Heart right ventricle (tissue), 16 donors: Measurements from ENCODE around the gene EHMT1. TPM values are rescaled to one million over a fixed set of nuclear protein-coding genes. Genes with fewer than 3 reads are reported as not detected.
A peak's percentile ranks its signal among the peaks of the same experiment; 100 is the strongest.

Experiments
- ATAC-seq, 8 donors: fragments of 200-7000 bp; cut with Tn5 transposase; one replicate each; pipeline ENCODE4 v1.9.1; 2020; ENCODE audit warnings: mild to moderate bottlenecking in 8 of 8, moderate library complexity in 8 of 8, moderate number of reproducible peaks in 1 of 8
- DNase-seq, 2 donors: peaks; one replicate each; pipeline ENCODE4 v3.0.0-alpha.2; 2020
- H3K27ac ChIP-seq, 10 donors: fragments of 200-600 bp; sonication (generic) in 2 of 10; one replicate each; pipeline versions ENCODE4 v1.5.0 to v1.8.0; 2020 to 2022; ENCODE audit warnings: mild to moderate bottlenecking in 3 of 10
- H3K27me3 ChIP-seq, 7 donors: fragments of 200-600 bp; one replicate each; pipeline ENCODE4 v1.8.0; 2021 to 2022; ENCODE audit warnings: mild to moderate bottlenecking in 2 of 7
- H3K36me3 ChIP-seq, 9 donors: fragments of 200-600 bp; sonication (generic) in 1 of 9; one replicate each; pipeline versions ENCODE4 v1.5.0 to v1.8.0; 2020 to 2022; ENCODE audit warnings: mild to moderate bottlenecking in 2 of 9
- H3K4me1 ChIP-seq, 9 donors: fragments of 200-600 bp; sonication (generic) in 1 of 9; one replicate each; pipeline versions ENCODE4 v1.5.0 to v1.8.0; 2020 to 2022; ENCODE audit warnings: mild to moderate bottlenecking in 4 of 9
- H3K4me3 ChIP-seq, 10 donors: fragments of 200-600 bp; sonication (generic) in 2 of 10; one replicate each; pipeline versions ENCODE4 v1.5.0 to v1.8.0; 2020 to 2022; ENCODE audit warnings: mild to moderate bottlenecking in 7 of 10, moderate library complexity in 2 of 10
- H3K9me3 ChIP-seq, 11 donors: fragments of 200-600 bp in 10 of 11; sonication (generic) in 2 of 11; one replicate each; pipeline versions ENCODE4 v1.5.0 to v1.8.0; 2013 to 2022; ENCODE audit warnings: mild to moderate bottlenecking in 2 of 11, control low read depth in 1 of 11, moderate library complexity in 1 of 11
- WGBS, 2 donors: extraction: QIAGEN DNeasy Blood & Tissue Kit; methylation state at CpG; one replicate each; pipeline ENCODE4 v1.1.7; 2013; ENCODE audit warnings: inconsistent platforms in 1 of 2; 5-methylcytosine and 5-hydroxymethylcytosine counted together
- intact Hi-C, 10 donors: fragments of 100-400 bp; cut with DNase I; formaldehyde crosslinking; loops; one replicate each; pipeline versions ENCODE4 v1.11.1 to v1.14.2; 2022
- polyA plus RNA-seq, 2 donors: library from polyadenylated mRNA; stranded (reverse); fragments of 200-250 nt; gene quantifications; one replicate each; pipeline ENCODE4 v1.2.3, GENCODE V29; 2013
- total RNA-seq, 10 donors: library from RNA; stranded (reverse); fragmentation: NEBNext Ultra II Directional in 3 of 10; extraction: Animal tissue kit (Norgen Biotek cat#: 25700) in 3 of 10; gene quantifications; one replicate each; pipeline versions ENCODE4 v1.2.1 to v1.2.4, GENCODE V29; 2021 to 2023
- TF ChIP-seq, protein P1 (sequence below), 9 donors: fragments of 200-600 bp; sonication (generic) in 2 of 9; IDR thresholded peaks; one replicate each; pipeline versions ENCODE4 v1.5.0 to v1.8.0; 2021 to 2022; ENCODE audit warnings: antibody characterized with exemption in 9 of 9, mild to moderate bottlenecking in 5 of 9, moderate library complexity in 1 of 9
- donor health status: Arrhythmogenic right ventricular cardiomyopathy.
- donor health status: ischemic (EF 13 %, LVEDD 7.1; RV severe dilation, severe dysfunction).
- donor health status: healthy with polysubstance abuse.
- donor health status: DM: no; HTN: yes; CAD: no.
- donor health status: DM: no; HTN: no; CAD: no.
- donor health status: ischemic (EF 25% LVEDD 6.9; RV normal size, moderate dysfunction).
- donor health status: ischemic (EF 25% LVEDD 5.7; RV mildly dilated, moderate dysfunction).
- donor health status: healthy.
- donor health status: DM: yes; HTN: yes; CAD: no.
- donor health status: Ischemic cardiomyopathy.
- donor health status: ischemic (EF 35%, LVEDD 5.7; RV mildly dilated, moderate dysfunction).
- donor health status: nonischemic (EF 11% LVEDD 7.7; RV severe dilation, severe dysfunction).
- donor health status: DM: yes; HTN: yes; CAD: no.
- donor health status: PGD.
- donor health status: ischemic (EF 29% LVEDD 5.4; RV normal size, mild dysfunction).
- donor health status: nonischemic (EF 23%, LVEDD 6.1; RV moderate dilation, normal function).

The EHMT1 gene
- total and polyA plus RNA-seq, 12 donors, result 19.6 to 45.1 (median 31.1) TPM

DNA sequence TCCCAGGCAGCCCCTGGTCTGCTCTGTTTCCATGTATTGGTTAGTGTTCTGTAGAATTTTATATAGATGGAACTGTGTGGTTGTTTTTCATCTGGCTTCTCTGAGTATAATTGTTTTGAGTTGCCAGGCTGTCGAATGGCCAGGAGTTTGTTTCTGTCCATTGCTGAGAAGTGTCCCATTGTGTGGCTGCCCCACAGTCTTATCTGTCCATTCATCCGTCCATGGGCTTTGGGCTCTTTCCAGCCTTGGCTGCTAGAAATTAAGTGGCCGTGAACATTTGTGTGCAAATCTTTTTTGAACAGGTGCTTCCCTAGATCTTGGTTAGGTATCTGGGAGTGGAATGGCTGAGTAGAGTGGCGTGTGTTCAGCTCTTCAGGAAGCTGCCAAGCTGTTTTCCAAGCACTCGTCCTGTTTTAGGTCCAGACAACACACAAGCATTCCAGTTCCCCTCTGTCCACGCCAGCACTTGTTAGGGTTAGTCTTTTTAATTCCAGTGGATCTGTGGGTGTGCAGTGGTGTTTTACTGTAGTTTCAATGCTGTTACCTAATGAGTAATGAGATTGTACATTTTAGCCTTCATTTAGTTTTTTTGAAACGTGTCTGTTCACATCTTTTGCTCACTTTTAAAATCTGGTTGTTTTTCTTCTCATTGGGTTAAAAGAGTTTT lies 136.6 kb downstream of the EHMT1 start:
- intact Hi-C loops, result loop anchor here in 2 of 10 donors (10.0 kb wide), 1 partner anchor 81 kb away; no protein-coding TSS in a partner anchor
- Histone ChIP-seq H3K4me1 (peaks cover 0 to 10% (median 0%) of the 10 kb centered on the region in 9 donors), H3K27me3 (no peaks in the 10 kb centered on the region), H3K36me3 (peaks cover 0 to 98% (median 26%) of the 10 kb centered on the region in 9 donors), H3K27ac (no peak overlapping the region), H3K9me3 (peaks cover 0 to 13% (median 3%) of the 10 kb centered on the region in 11 donors), H3K4me3 (no peak overlapping the region)
- DNase-seq (no peak), ATAC-seq (no peak)
- TF ChIP-seq, protein P1, sequence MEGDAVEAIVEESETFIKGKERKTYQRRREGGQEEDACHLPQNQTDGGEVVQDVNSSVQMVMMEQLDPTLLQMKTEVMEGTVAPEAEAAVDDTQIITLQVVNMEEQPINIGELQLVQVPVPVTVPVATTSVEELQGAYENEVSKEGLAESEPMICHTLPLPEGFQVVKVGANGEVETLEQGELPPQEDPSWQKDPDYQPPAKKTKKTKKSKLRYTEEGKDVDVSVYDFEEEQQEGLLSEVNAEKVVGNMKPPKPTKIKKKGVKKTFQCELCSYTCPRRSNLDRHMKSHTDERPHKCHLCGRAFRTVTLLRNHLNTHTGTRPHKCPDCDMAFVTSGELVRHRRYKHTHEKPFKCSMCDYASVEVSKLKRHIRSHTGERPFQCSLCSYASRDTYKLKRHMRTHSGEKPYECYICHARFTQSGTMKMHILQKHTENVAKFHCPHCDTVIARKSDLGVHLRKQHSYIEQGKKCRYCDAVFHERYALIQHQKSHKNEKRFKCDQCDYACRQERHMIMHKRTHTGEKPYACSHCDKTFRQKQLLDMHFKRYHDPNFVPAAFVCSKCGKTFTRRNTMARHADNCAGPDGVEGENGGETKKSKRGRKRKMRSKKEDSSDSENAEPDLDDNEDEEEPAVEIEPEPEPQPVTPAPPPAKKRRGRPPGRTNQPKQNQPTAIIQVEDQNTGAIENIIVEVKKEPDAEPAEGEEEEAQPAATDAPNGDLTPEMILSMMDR (IDR thresholded peaks at IDR 0.05), result no peak
- WGBS, 2 donors, result 96% methylated on average over 7 of the region's 7 CpGs

DNA sequence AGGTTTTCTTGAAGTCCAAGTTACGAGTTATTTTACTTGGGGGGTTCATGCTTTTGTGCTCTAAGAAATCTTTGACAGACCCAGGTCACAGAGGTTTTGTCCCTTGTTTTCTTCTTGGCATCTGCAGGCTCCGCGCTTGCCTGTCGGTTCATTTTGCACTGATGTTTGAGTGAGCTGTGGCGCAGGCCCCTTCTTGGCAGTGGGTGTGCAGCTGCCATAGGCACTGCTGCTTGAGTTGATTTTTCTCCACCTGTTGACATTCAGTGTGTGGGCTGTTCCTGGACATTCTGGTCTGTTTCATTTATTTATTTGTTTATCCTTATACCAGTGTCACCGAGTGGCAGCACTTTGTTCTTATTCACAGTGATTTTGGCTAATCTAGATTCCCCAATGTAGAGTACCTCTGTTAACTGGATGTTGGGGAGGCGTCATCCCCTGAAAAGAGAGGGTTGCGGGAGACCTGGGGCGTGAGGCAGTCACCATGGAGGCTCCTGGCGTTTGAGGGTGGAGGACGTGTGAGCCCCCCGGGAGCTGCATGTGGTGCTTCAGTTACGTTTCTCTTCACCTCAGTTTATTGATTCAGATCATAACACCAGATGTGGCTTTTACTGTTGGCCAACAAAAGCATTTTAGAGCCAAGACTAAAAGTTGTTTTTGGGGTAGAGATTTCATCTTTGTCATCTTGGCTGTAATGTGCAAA lies 137.4 kb downstream of the EHMT1 start:
- Histone ChIP-seq H3K27ac (no peak overlapping the region), H3K4me1 (peaks cover 0 to 11% (median 0%) of the 10 kb centered on the region in 9 donors), H3K27me3 (no peaks in the 10 kb centered on the region), H3K36me3 (peaks cover 0 to 99% (median 26%) of the 10 kb centered on the region in 9 donors), H3K9me3 (peaks cover 0 to 13% (median 3%) of the 10 kb centered on the region in 11 donors), H3K4me3 (no peak overlapping the region)
- intact Hi-C loops, result loop anchor here in 2 of 10 donors (10.0 kb wide), 1 partner anchor 81 kb away; no protein-coding TSS in a partner anchor
- no peak for DNase-seq
- TF ChIP-seq, protein P1 (IDR thresholded peaks at IDR 0.05), result no peak
- 90 to 94% methylated on average over 13 of the region's 13 CpGs for WGBS, 2 donors
- ATAC-seq, result no peak

DNA sequence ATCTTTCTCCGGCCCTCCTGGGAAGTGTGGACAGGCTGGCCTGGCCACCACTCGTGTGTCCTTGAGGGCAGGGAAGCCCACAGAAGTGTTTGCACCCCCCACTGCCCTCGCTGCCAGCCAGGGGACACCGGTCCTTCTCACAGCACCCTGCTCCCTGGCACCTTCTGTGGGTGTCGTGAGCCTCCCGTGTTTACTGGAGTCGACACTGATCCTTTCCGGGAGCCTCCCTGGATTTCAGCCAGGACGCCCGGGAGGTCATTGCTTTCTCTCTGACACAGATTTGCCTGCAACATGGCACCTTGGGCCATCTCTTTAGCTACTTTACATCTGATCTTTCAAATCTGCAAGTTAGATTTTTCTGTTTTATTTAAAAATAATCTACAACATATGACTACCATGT lies 138.3 kb downstream of the EHMT1 start:
- 54 to 69% methylated on average over 10 of the region's 10 CpGs for WGBS, 2 donors
- intact Hi-C loops, result loop anchor here in 2 of 10 donors (10.0 kb wide), 1 partner anchor 82 kb away; no protein-coding TSS in a partner anchor
- ATAC-seq, result peak; percentile 21 to 92 (median 62)
- H3K27me3 ChIP-seq, result no peaks in the 10 kb centered on the region
- H3K36me3 ChIP-seq, result peaks cover 0 to 99% (median 26%) of the 10 kb centered on the region in 9 donors
- DNase-seq, result peak; percentile 43 to 60
- TF ChIP-seq, protein P1 (IDR thresholded peaks at IDR 0.05), result no peak
- no peak overlapping the region for H3K4me3 ChIP-seq
- H3K27ac ChIP-seq, result peak overlapping the region in 1 of 10 donors; percentile 20
- peaks cover 0 to 13% (median 3%) of the 10 kb centered on the region in 11 donors for H3K9me3 ChIP-seq
- peaks cover 0 to 13% (median 0%) of the 10 kb centered on the region in 9 donors for H3K4me1 ChIP-seq

DNA sequence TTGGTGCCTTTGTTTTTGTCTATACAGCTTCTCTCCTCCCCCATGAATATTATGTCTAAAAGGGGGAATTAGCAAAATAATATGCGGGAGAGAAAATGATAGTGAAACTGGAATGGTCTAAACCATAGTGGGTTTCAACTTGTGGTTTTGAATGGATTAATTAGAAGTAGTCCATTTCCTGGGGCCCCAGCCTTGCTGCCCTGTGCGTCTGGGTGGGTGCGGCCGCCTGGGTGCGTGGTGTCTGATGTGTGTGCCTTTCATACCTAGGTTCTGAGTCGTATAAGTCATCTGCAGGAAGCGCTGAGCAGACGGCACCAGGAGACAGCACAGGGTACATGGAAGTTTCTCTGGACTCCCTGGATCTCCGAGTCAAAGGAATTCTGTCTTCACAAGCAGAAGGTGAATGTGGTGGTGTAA lies 138.8 kb downstream of the EHMT1 start:
- WGBS, 2 donors, result 90 to 93% methylated on average over 9 of the region's 9 CpGs
- H3K36me3 ChIP-seq, result peaks cover 0 to 99% (median 26%) of the 10 kb centered on the region in 9 donors
- no peak overlapping the region for H3K4me3 ChIP-seq
- ATAC-seq (no peak), DNase-seq (no peak)
- TF ChIP-seq, protein P1 (IDR thresholded peaks at IDR 0.05), result no peak
- intact Hi-C loops, result loop anchor here in 2 of 10 donors (10.0 kb wide), 1 partner anchor 83 kb away; no protein-coding TSS in a partner anchor
- H3K27me3 ChIP-seq, result no peaks in the 10 kb centered on the region
- no peak overlapping the region for H3K27ac ChIP-seq
- peaks cover 0 to 13% (median 0%) of the 10 kb centered on the region in 9 donors for H3K4me1 ChIP-seq
- peaks cover 0 to 13% (median 3%) of the 10 kb centered on the region in 11 donors for H3K9me3 ChIP-seq
